DMS 273 (cell line): ENCODE results near the gene CABLES1.
A peak's percentile ranks its signal among the peaks of the same experiment; 100 is the strongest.
"Not testable (repeated sequence)": the region's sequence is repeated elsewhere in the genome, so short reads cannot be mapped to it uniquely, and the experiment has no call there.

Experiments
- DNase-seq: peaks from one replicate; lab custom pipeline; 2025; ENCODE audit not compliant: unreplicated experiment; lab: John Stamatoyannopoulos, UW

The CABLES1 gene

DNA sequence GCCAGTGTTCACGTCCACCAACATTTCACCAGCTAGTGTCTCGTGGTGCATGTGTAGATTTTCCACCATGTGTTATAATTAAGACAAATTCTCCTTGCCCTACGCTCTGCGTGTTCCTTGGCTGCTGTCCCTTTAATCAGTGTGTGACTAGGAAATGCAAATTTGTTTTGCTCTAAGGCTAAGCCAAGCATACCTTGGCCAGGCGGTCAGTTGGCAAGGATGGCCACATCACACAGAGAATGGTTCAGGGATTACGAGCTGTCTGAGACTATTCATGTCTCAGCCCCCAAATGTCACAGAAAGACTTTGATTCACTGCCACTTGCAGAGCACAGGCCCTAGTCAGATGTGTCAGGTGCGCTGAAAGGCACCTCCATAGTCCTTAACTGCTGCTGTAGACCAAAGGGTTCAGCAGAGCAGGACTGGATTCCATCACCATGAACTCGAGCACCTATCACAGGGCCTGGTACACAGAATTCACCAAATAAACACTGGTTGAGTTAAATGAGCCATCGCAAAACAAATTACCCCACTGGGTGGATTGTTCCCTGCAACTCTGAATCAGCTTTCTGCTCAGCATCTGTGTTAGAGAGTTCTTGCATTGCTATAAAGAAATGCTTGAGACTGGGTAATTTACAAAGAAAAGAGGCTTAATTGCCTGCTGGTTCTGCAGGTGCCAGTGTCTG lies 128.4 kb downstream of the CABLES1 start:
- DNase-seq = no peak

GRCh38 chr18:23265682-23266399 lies 130.6 kb downstream of the CABLES1 start:
- DNase-seq = no peak

GRCh38 chr18:23266717-23267446 lies 131.6 kb downstream of the CABLES1 start:
- no peak for DNase-seq

DNA sequence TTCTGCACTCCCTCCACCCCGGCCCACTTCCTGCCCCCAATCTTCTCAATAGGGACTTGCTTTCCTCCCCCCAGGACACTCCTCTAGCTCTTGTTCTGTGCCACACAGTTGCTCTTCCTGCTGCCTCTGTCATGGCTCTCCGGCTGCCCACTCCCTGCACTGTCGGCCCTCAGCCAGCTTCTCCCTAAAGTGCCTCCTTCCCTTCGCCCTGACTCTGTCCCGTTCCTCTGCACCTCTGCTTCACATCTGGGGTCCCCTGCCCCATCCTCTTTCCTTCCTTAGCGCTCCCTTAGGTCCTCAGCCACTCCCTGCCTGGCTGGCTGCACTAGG lies 132.1 kb downstream of the CABLES1 start:
- DNase-seq = no peak

- no peak for DNase-seq
Measured at GRCh38 chr18:23268641-23269040, 133.4 kb downstream of the CABLES1 start.

GRCh38 chr18:23269068-23269467 lies 133.8 kb downstream of the CABLES1 start:
- not testable (repeated sequence) for DNase-seq

- DNase-seq = no peak
Measured at GRCh38 chr18:23269928-23270327, 134.6 kb downstream of the CABLES1 start.

DNA sequence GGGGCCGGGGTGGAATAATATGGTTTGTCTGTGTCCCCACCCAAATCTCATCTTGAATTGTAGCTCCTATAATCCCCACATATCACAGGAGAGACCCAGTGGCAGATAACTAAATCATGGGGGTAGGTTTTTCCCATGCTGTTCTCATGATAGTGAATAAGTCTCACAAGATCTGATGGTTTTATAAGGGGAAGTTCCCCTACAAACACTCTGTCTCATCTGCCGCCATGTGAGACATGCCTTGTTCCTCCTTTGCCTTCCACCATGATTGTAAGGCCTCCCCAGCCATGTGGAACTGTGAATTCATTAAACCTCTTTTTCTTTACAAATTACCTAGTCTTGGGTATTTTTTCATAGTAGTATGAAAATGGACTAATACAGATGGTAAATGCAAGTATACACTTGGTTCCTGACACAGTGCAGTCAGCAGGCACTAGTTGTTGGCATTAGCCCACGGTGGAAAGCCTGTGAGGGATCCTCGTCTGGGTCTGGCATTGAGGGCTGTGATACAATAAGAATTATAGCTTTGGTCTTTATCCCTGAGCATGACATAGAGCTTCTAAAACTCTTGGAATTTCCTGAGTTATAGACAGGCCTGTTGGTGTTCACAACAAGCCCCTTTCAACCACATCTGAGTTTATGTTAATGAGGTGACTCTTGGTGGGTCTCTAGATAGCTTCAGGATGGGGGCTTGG lies 135.8 kb downstream of the CABLES1 start:
- no peak for DNase-seq

DNA sequence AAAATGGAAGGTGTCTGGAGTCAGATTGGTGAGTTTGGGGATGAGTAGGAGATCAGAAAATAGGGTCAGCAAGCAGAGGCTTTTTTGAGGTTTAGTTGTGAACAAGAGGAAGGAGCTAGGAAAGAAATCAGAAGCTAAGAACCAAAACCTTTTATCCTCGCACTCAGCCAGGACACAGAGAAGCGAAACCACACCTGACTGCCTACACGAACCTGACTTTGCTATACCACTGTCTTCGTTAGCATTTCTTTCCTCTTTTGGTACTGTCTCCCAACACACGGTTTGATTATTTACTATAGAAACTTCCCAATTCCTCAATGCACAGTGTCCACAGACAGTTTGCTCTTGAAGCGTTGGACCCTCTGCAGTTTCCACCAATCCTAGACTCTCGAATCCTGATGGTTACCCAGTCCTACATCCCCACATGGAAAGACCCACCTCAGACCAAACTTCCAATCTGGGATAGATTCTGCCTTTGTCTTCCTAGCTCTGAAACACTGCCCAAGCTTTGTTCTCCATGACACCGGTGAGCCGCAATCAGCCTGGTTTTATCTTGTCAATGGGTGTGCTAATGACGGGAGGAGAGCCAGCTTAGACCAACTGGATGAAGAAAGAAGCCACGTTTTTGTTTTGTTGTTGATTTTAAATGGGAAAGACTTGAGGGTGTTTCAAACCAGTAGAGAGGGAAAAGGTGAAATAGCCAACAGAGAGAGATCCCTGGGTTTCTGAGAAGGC lies 137.4 kb downstream of the CABLES1 start:
- DNase-seq = no peak

DNA sequence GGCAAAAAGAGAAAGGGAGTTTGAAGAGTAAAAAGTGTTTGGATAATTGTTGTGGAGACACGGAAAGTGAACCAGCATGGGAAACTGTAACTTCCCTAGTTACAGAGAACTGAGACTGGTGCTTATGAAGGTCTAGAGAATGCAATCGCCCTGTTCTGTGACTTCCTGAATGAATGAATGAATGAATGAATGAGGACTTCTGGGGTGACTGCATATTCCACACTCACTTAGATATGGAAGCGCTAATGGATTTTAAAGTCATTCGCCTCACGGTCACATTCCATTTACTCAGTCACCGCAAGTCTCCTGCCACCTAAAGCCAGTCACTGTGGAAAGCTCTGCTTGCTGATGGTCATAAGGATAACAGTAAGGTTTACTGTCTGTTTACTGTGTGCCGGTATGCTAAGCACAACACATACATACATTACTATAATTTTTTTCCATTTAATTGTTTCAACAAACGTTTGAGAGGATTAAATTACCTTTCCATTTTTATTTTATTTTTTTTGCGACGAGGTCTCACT lies 138.2 kb downstream of the CABLES1 start:
- no peak for DNase-seq

- no peak for DNase-seq
Measured at GRCh38 chr18:23274638-23275482, 139.6 kb downstream of the CABLES1 start.

GRCh38 chr18:23276451-23276850 lies 141.2 kb downstream of the CABLES1 start:
- peak; percentile 12 for DNase-seq

DNA sequence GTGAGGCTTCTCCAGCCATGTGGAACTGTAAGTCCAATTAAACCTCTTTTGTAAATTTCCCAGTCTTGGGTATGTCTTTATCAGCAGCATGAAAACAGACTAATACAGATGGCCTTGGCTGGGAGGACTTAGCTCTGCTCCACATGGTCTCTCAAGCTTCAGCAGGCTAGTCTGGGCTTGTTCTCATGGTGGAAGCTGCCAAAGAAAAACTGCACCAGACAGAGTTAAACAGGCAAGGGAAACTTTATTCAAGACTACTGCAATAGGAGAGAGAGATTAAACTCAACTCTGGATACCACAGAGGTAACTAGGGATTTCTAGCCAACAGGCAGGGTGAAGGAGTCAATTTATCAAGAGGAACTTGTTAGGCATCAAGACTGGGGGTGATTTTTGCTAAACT lies 142.1 kb downstream of the CABLES1 start:
- peak; percentile 63 for DNase-seq

DNA sequence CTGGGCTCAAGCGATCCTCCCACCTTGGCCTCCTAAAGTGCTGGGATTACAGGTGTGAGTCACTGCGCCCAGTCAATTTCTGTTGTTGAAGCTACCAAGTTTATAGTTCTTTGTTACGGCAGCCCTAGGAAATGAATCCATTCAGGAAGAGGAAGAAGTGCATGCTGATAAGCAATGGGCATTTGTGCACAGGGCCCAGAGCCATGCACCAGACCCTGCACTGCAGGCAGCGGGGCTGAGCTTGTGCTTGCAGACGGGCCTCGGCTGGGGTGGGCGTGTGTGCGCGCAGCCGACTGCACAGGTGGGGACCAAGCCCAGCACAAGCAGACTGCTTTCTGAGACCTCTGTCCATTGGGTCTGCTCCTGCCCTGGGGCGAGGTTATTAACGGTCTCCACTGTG lies 144.6 kb downstream of the CABLES1 start:
- no peak for DNase-seq

DNA sequence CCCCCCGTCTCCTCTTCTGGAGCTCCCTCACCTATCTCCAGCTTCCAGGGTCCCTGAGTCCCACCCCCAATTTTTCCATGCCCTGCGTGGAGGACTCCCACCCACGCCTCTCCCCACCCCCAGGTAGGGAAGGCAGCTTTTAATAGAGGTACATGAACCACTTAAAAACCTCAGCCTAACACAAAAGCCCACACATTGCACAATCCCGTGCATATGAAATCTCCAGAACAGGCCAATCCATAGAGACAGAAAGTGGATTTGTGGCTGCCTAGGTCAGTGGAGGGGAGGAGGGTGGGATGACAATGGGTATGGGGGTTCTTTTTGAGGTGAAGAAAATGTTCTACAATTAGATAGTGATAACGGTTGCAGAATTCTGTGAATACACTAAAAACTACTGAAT lies 145.6 kb downstream of the CABLES1 start:
- no peak for DNase-seq

DNA sequence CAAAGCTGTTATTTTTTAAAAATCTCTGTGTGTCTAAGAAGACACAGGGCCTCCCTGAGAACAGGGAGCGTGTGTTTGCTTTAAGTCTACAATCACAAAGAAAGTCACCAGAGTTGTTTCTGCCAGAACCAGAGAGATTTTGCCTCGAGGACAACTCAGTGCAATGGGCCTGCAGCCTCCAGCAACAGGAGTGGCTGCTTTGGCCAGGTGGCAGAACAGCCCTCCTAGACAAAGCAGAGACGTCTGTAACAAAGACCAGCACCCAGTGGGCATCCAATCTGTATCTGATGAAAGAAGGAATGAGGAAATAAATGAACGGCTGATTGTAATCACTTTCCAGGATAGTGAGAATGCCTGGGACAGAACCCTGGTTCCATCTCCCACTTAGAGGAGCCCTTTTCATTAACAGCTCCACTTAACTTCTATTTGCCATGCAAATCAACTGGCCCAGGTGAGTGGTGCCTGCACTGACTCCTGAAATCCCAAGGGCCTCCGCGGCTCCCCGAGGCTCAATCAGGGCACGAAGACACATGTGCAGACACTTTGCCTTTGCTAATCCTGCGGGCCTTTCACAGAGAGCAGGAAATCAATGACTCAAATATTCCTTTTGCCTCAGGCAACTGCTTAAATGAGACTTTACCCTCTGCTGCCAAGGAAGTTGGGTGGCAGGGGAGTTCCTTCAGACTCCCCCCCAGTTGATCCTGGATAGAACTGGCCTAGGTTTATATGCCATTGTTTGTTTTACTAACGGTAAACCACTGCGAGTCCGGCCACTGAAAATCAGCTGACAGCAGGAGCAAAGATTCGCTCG lies 146.5 kb downstream of the CABLES1 start:
- DNase-seq = no peak

DNA sequence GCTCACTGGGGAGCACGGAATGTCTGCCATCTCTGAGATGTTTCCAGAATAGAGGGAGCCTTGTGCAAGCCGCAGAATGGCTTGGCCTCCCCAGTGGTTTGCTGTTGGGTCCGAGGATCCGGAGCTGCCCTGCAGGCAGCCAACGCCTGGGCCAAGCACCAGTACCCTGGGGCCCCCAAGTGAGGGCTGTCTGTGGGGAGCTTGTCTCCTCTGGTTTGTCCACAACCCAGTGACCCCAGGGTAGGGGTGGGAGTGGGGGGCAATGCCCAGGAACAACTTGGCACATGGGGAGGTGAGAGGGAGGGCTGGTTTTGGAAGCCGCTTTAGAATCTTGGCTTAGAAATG lies 147.1 kb downstream of the CABLES1 start:
- DNase-seq = no peak

GRCh38 chr18:23283916-23284430 lies 148.7 kb downstream of the CABLES1 start:
- DNase-seq = no peak

DNA sequence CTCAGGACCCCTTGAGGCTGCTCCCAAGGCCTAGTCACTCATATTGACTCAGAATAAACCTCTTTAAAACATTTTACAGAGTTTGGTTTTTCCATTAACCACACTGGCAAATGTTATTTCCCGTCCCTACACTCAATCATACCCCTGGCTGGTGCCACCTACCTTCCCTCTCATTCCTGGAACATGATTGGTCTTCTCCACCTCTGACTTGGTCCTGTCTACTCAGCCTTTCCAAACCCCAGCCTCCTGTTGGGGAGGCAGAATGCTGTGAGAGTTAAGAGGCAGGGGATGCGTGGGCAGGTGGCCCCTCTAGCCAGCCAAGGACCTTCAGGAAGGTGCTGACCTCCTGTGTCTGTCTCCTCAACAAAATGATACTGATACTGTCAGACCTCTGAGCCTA lies 149.3 kb downstream of the CABLES1 start:
- DNase-seq = no peak
